Midbrain (tissue), 1 donor: ENCODE data around the gene UGT1A10.
"Not testable (repeated sequence)": the region's sequence is repeated elsewhere in the genome, so short reads cannot be mapped to it uniquely, and the experiment has no call there.

Source experiments
- DNase-seq: peaks from one replicate; lab custom pipeline; 2025; lab: John Stamatoyannopoulos, UW

The UGT1A10 gene

GRCh38 chr2:233636306-233636705 lies at the start of gene UGT1A10:
Gene UGT1A10 (plus strand): TSS chr2:233636448. CDS start chr2:233636523, 75 bp downstream.
- DNase-seq: not testable (repeated sequence)

DNA sequence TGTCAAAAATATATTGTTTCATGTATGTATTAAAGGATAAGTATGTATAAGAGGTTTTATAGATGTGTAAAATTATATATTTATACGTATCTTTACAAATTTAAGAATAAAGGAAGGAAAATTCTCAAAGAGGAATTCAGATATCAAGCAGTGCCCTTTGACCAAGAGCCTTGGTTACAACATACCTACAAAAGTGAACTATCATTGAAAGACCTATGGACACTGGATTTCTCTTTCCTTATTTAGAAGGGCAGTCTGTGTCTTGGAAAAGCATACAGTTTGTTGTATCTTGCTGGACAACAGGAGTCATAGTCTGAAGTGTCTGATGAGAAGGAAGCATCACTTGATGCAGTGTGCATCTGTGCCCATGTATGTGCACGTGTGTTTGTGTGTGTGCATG lies 47.8 kb upstream of the UGT1A10 start:
- no peak for DNase-seq

- not testable (repeated sequence) for DNase-seq
Measured at GRCh38 chr2:233592706-233593105, 43.5 kb upstream of the UGT1A10 start.

DNA sequence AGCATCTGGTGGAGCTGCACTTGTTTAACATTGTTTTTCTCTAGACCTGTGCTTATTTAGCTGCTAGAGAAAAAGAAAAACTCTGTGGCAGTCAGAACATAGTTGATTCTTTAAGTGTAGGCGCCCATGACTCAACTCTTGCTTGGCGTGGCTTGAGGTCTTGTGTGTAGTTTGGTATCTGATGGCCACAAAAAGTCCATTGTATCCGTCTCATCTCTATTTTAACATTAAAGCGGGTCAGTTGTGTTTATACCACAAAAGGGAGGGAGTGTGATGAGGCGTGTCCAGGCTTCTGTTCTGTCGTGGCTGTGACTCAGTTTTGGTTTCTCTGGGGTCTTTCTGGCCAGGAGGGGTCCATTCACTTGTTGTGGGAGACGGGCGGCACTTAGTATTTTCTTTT lies 43.0 kb upstream of the UGT1A10 start:
- no peak for DNase-seq

GRCh38 chr2:233597522-233597921 lies 38.7 kb upstream of the UGT1A10 start:
- DNase-seq: no peak

DNA sequence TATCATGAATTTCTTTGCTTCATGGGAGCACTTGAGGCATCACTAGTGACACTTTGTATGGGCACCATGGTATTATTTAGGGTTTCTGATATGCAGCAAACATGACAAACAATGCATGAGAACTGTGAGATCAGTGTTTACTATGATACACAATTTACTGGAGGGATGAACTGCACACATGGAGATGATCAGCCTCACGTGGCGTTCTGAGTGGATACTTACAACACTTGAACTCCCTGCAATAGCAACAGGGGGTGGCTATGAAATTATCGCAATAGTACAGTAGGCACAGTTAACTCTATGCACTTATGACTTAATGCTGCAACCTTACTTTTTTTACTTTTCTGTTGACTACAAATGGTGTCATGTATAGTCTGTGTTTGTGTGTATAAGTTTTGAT lies 37.3 kb upstream of the UGT1A10 start:
- no peak for DNase-seq

- no peak for DNase-seq
Measured at GRCh38 chr2:233600386-233600785, 35.9 kb upstream of the UGT1A10 start.

DNA sequence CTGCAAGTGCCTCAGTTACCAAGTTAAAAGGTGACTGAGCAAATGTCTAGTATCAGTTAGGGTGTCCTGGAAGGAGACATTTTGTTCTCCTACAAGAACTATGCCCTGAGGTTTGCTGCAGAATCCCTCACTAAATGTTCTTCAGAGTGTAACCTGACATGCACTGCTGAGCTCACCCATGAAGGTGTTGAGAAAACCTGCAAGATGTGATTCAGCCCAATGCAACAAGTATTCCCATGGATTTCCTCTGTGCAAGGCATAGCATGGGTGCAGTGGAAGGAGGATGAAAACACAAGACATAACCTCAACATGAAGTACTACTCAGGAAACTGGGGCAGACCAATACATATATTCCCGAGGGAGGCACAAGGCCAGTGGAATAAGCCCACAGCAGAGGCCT lies 34.2 kb upstream of the UGT1A10 start:
- DNase-seq: no peak

DNA sequence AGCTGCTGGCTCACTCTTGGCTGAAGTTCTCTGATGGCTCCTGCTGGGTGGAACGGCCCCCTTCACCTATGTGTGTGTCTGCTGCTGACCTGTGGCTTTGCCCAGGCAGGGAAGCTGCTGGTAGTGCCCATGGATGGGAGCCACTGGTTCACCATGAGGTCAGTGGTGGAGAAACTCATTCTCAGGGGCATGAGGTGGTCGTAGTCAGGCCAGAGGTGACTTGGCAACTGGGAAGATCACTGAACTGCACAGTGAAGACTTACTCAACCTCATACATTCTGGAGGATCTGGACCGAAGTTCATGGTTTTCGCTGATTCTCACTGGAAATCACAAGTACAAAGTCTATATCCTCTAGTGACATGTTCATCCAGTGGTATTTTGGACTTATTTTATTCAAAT lies 32.7 kb upstream of the UGT1A10 start:
- no peak for DNase-seq

GRCh38 chr2:233604826-233605225 lies 31.4 kb upstream of the UGT1A10 start:
- no peak for DNase-seq

DNA sequence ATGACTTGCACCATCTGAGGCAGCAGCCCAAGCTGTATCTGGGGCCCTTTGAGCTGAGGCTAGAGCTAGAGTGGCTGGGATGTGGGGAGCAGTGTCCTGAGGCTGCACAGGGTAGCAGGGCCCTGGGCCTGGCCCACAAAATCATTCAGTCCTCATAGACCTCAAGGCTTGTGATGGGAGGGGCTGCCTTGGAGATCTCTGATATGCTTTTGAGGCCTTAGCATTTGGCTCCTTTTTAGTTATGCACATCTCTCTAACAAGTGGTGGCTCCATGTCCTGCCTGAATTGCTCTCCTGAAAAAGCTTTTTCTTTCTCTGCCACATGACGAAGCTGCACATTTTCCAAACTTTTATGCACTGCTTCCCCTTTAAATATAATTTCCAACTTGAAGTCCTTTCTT lies 30.6 kb upstream of the UGT1A10 start:
- no peak for DNase-seq

DNA sequence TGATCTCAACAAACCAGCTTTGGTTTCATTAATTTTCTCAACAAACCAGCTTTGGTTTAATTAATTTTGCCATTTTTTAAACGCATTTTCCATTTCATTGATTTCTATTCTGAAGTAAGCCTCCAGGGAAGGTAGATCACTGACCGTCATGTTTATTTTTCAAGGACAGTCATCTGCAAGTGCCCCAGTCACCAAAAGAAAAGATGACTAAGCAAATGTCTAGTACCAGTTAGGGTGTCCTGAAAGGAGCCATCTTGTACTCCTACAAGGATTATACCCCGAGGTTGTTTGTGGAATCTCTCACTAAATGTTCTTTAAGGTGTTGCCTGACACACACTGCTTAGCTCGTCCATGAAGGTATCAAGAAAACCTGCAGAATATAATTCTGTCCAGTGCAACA lies 25.0 kb upstream of the UGT1A10 start:
- DNase-seq: no peak

DNA sequence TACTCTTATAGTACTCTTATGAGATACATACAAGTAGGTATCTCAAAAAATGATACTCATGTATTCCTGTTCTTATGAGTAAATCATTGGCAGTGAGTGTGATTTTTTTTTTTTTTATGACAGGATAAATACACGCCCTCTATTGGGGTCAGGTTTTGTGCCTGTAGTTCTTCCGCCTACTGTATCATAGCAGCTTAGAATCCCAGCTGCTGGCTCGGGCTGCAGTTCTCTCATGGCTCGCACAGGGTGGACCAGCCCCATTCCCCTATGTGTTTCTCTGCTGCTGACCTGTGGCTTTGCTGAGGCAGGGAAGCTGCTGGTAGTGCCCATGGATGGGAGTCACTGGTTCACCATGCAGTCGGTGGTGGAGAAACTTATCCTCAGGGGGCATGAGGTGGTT lies 18.8 kb upstream of the UGT1A10 start, which contains the start of gene UGT1A8:
TSS of gene UGT1A8 (plus strand) at position 158 of the 400 bp plus-strand sequence. CDS start at position 233, 75 bp downstream.
- DNase-seq: not testable (repeated sequence)

DNA sequence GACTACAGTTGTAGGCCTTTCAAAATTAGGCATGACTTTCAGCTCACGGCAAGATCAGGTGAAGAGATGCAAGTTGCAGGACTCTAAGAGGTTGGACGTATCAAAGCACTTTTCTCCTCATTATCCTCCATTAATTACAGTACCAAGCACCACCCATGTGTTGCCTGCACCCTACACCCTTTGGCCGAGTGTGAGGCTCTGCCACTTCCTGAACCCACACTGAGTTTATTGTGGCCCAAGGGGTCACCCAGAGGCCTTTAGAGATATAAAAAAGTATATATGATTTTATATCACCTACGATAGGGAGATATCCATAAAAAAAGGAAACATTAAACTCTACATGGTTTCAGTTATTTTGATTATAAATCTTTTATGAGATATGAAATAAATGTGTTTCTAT lies 16.0 kb upstream of the UGT1A10 start:
- DNase-seq: no peak

DNA sequence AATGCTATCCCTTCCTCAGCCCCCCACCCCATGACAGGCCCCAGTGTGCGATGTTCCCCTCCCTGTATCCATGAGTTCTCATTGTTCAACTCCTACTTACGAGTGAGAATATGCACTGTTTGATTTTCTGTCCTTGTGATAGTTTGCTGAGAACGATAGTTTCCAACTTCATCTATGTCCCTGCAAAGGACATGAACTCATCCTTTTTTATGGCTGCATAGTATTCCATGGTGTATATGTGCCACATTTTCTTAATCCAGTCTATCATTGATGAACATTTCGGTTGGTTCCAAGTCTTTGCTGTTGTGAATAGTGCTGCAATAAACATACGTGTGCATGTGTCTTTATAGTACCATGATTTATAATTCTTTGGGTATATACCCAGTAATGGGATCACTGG lies 14.4 kb upstream of the UGT1A10 start:
- not testable (repeated sequence) for DNase-seq

GRCh38 chr2:233627331-233628025 lies 8.8 kb upstream of the UGT1A10 start:
- DNase-seq: no peak

GRCh38 chr2:233638836-233639235 lies 2.6 kb downstream of the UGT1A10 start:
- no peak for DNase-seq

DNA sequence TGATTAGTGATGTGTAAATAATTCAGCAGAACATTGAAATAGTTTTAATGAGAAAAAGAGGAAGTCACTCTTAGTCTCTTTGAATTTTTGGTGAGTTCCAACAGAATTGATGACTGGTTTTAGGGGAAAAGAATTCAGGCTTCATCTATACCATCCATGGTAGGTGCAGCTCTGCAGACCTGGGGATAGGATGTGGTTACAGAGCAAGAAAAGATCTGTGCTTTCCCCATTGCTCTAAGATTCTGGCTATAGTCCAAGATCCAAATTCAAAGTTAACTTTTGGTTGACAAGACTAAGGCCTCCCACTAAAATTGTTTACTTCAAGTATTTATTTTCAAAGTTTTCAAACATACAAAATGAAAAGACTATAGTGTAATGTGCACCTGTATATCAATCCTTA lies 3.6 kb downstream of the UGT1A10 start:
- no peak for DNase-seq

- DNase-seq: no peak
Measured at GRCh38 chr2:233643128-233643527, 6.9 kb downstream of the UGT1A10 start.

GRCh38 chr2:233646033-233646432 lies 9.8 kb downstream of the UGT1A10 start:
- not testable (repeated sequence) for DNase-seq

GRCh38 chr2:233650981-233651380 lies 14.7 kb downstream of the UGT1A10 start:
- no peak for DNase-seq

DNA sequence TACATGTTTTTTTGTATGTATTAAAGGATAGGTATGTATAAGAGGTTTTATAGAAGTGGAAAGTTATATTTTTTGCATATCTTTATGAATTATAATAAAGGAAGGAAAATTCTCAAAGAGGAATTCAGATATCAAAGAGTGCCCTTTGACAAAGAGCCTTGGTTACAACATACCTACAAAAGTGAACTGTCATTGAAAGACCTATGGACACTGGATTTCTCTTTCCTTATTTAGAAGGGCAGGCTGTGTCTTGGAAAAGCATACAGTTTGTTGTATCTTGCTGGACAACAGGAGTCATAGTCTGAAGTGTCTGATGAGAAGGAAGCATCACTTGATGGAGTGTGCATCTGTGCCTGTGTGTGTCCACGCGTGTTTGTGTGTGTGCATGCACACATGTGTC lies 15.2 kb downstream of the UGT1A10 start:
- DNase-seq: no peak

DNA sequence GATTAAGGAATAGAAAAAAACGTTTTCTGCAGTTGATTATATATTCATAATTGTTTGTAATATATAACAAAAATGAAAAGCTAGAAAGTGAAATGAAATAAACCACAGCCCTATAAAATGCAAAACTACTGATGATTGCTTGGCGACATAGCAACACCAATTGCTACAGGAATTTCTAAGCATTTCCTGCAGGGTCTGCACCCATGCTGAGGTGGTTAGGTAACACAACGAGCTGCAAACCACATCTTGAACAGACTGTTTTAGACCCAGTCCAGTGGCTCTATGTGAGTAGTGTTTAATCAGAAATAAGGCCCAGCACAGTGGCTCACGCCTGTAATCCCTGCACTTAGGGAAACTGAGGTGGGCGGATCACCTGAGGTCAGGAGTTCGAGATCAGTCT lies 18.3 kb downstream of the UGT1A10 start:
- no peak for DNase-seq

DNA sequence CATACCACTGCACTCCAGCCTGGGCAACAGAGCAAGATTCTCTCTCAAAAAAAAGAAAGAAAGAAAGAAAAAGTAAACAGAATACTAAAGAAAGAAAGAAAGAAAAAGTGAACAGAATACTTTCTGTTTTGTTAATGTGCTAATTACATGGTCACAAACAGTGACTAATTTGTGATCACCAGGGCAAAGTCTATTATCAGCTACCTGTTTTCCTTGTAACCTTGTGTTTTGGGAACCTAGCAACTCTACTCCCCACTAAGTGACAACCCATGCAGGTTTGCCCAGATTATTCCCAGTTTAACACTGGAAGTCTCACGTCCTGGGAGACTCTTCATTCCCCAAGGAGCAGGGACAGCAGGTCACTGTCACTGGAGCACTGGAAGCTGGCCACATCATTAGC lies 18.8 kb downstream of the UGT1A10 start:
- DNase-seq: no peak
